GM12801 (cell line): ENCODE data around the gene TSPAN7.

Experiments used
- CTCF ChIP-seq: IDR thresholded peaks from one replicate; pipeline ENCODE4 v1.5.1; 2011; ENCODE audit warnings: control low read depth; ENCODE audit not compliant: insufficient read length; ENCODE audit errors: extremely low read depth

The TSPAN7 gene

DNA sequence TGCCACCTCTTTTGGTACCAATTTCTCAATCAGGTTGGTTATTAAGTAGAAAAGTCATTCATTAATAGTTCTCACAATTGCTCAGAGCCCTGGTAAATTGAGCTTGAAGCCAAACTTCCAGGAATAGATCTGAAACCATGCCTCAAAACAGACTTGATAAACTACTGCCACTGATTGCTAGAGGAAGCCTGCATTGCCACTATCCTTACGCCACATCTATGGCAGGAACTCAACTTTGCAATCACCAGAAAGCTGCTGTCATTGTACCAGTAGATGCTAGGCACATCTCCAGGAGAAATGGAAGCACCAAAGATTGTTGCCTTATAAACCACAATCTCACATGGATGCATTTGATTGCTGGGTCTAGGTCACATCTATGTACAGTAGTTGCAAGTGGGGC, 21.6 kb upstream of the TSPAN7 start:
- TF ChIP-seq CTCF, result no peak

DNA sequence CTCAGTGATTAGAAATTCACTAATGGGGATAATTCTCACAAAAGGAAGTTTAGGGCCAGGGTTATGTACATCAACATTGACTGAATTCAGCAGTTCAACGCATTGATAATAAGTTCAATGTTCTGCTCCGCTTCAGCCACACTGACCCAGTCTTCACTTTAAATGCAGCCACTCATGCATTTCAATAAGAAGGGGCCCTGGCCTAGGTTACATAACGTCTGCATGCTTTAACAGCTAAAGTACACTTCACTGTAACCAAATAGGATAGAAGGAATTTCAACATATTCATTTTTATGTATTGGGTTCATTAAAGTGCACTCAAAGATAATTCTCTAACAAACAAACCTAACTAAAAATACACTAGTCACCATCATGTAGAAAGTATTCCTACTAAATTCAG, 12.8 kb upstream of the TSPAN7 start:
- TF ChIP-seq CTCF, result no peak

DNA sequence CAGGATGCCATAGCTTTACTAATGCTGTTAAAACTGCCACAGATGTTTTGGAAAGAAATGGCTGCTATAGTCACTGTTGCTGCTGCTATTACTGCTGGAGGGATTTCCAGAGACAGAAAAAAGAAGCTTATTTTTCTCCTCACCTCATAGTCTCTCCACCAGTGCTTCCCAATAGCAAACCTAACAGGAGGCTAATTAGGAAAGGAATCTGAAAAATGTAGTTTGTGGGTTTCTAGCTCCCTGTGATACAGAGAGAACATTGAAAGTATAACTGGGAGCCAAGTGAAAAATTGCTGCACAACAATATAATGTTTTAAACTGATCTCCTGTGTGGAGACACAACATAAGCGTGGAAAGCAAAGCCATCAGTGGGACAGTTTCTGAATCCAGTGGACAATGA, 8.6 kb upstream of the TSPAN7 start:
- TF ChIP-seq CTCF, result no peak

DNA sequence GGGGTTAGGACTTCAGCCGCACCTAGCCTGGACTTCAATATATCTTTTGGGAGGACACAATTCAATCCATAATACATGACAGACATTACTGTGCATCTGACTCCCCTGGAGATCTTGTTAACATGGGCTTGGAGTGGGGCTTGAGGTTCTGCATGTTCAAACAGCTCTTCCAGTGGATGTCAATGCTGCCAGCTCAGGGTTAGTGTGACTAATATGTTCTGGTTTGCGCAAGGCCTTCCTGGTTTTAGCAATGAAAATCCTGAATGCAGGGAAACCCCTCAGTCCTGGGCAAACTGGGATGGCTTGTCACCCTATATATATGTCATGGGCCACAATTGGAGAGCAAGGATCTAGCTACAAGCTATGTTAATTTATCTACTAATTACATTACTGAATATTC, 2.7 kb upstream of the TSPAN7 start:
- TF ChIP-seq CTCF, result no peak

GRCh38 chrX:38560776-38561125, 591 bp upstream of the TSPAN7 start:
- no peak for TF ChIP-seq CTCF

DNA sequence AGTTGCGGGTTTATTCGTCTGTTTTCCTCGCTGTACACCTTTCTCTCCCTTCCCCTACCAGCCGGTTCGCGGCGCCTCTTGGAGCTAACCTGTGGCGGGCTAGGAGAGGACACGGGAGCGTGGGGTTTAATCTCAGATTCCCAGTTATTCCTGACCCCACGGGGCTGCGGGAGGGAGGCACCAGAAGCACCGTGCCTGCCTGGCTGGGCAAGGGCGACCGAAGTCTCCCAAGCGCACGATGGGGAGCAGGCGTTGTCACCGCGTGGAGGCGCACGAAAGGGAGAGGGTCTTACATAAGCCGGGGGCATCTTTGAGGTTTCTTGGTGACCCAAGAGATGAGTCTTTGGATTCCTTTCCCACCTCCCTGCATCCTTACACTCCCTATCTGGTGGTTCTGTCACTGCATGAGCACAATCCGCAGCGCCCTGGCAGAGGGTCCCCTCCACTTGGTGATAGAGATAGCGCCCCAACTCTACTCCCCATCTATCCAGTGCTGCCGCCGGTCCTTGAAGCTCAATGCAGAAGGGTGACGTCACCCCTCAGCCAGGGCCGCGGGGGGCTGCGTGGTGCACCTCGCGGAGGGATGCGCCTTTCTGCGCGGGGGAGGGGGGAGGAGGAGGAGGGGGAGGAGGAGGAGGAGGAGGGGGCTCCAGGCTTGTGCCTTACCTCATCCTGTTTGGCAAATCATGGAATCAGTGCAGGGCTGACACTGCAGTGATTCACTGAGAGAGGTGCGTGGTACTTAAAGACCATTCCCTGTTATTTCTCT, 793 bp downstream of the TSPAN7 start:
- no peak for TF ChIP-seq CTCF

- no peak for TF ChIP-seq CTCF
Observed at GRCh38 chrX:38563030-38563429, 1.7 kb downstream of the TSPAN7 start.
